Urothelium cell line (cell line): ENCODE results near the gene MICAL2.

ENCODE experiments used
- DNase-seq: peaks from one replicate; pipeline ENCODE4 v3.0.0; 2011; ENCODE audit warnings: low spot score, mixed read lengths
- FAIRE-seq: peaks from 2 replicates; lab custom pipeline; 2011; peaks lifted over from hg19 to GRCh38; lab: Jason Lieb, UNC

The MICAL2 gene

GRCh38 chr11:12219757-12220156 is 109.4 kb downstream of the MICAL2 start:
- DNase-seq: no peak
- no peak for FAIRE-seq

GRCh38 chr11:12220305-12220704 is 109.9 kb downstream of the MICAL2 start:
- DNase-seq (no peak), FAIRE-seq (no peak)

- no peak for DNase-seq
- no peak for FAIRE-seq
These were observed 110.7 kb downstream of the MICAL2 start for GRCh38 chr11:12221051-12221535.

GRCh38 chr11:12222055-12222792 is 111.8 kb downstream of the MICAL2 start:
- no peak for FAIRE-seq
- no peak for DNase-seq

GRCh38 chr11:12223771-12224536 is 113.6 kb downstream of the MICAL2 start:
- DNase-seq: no peak
- FAIRE-seq: peak; percentile 9

- DNase-seq (peak; percentile 96), FAIRE-seq (peak; percentile 90)
These were observed 114.1 kb downstream of the MICAL2 start for GRCh38 chr11:12224537-12224893.

- no peak for FAIRE-seq
- no peak for DNase-seq
These were observed 114.8 kb downstream of the MICAL2 start for GRCh38 chr11:12225046-12225739.

GRCh38 chr11:12226093-12226492 is 115.7 kb downstream of the MICAL2 start:
- FAIRE-seq: no peak
- DNase-seq: no peak

- FAIRE-seq: no peak
- DNase-seq: no peak
These were observed 119.2 kb downstream of the MICAL2 start for GRCh38 chr11:12229450-12230229.

- FAIRE-seq (no peak), DNase-seq (no peak)
These were observed 121.8 kb downstream of the MICAL2 start for GRCh38 chr11:12232160-12232559.

- DNase-seq (peak; percentile 57), FAIRE-seq (peak; percentile 17)
These were observed 122.6 kb downstream of the MICAL2 start for GRCh38 chr11:12232817-12233601.

GRCh38 chr11:12233602-12233925 is 123.2 kb downstream of the MICAL2 start:
- DNase-seq (no peak), FAIRE-seq (no peak)

- DNase-seq: no peak
- no peak for FAIRE-seq
These were observed 123.8 kb downstream of the MICAL2 start for GRCh38 chr11:12234221-12234620.

- no peak for DNase-seq
- no peak for FAIRE-seq
These were observed 124.7 kb downstream of the MICAL2 start for GRCh38 chr11:12235080-12235479.

GRCh38 chr11:12235553-12235946 is 125.2 kb downstream of the MICAL2 start:
- no peak for FAIRE-seq
- DNase-seq: no peak

GRCh38 chr11:12235947-12236743 is 125.8 kb downstream of the MICAL2 start:
- FAIRE-seq (no peak), DNase-seq (peak; percentile 55)

- FAIRE-seq (no peak), DNase-seq (no peak)
These were observed 126.3 kb downstream of the MICAL2 start for GRCh38 chr11:12236744-12237101.

- FAIRE-seq (no peak), DNase-seq (no peak)
These were observed 127.0 kb downstream of the MICAL2 start for GRCh38 chr11:12237381-12237784.

- FAIRE-seq: no peak
- DNase-seq: no peak
These were observed 128.0 kb downstream of the MICAL2 start for GRCh38 chr11:12238420-12238819.
